PC-9 (cell line): ENCODE results near the gene PSMB5. TPM values are rescaled to one million over a fixed set of nuclear protein-coding genes. Genes with fewer than 3 reads are reported as not detected.

Experiments
- BruUV-seq: library from RNA; stranded (reverse); fragments of 400-500 nt; replicated peaks from 2 replicates; lab custom pipeline; 2021; lab: Mats Ljungman, UMichigan
- CTCF ChIA-PET: fragments of 300-600 bp; sonication (Branson Sonifier 250); formaldehyde crosslinking; loops from one replicate; lab custom pipeline; 2022; ENCODE audit warnings: antibody characterized with exemption; lab: Charles Lee
- POLR2A ChIA-PET: fragments of 300-600 bp; sonication (Branson Sonifier 250); formaldehyde crosslinking; loops from one replicate; lab custom pipeline; 2022; ENCODE audit warnings: antibody characterized with exemption; ENCODE audit not compliant: unreplicated experiment; lab: Charles Lee
- DNase-seq, 2 experiments: peaks; one replicate each; pipeline versions ENCODE4 v3.0.0 to v3.0.0-alpha.2; 2015 to 2022; ENCODE audit warnings: mixed read lengths in 1 of 2
- H2AFZ ChIP-seq: fragments of 200-600 bp; sonication (generic); 2 replicates; pipeline ENCODE4 v1.8.1; 2017; ENCODE audit warnings: antibody characterized with exemption
- H3F3A ChIP-seq: fragments of 200-600 bp; sonication (generic); 2 replicates; pipeline ENCODE4 v1.8.1; 2017; ENCODE audit warnings: antibody characterized with exemption, mild to moderate bottlenecking, low read depth; ENCODE audit not compliant: insufficient read depth
- H3K27ac ChIP-seq: fragments of 200-600 bp; sonication (generic); 2 replicates; pipeline ENCODE4 v1.6.1; 2016; ENCODE audit warnings: mixed run types
- H3K27me3 ChIP-seq: fragments of 200-600 bp; sonication (generic); 2 replicates; pipeline ENCODE4 v1.6.1; 2016; ENCODE audit warnings: low read depth, mixed run types; ENCODE audit not compliant: insufficient read depth
- H3K36me3 ChIP-seq: fragments of 200-600 bp; sonication (generic); 2 replicates; pipeline ENCODE4 v1.6.1; 2016; ENCODE audit warnings: low read depth, mixed run types
- H3K4me1 ChIP-seq: fragments of 200-600 bp; sonication (generic); replicated peaks from 2 replicates; pipeline ENCODE4 v1.6.1; 2016; ENCODE audit warnings: mixed run types; ENCODE audit not compliant: insufficient read depth
- H3K4me2 ChIP-seq: fragments of 200-600 bp; sonication (generic); 2 replicates; pipeline ENCODE4 v1.6.1; 2017; ENCODE audit warnings: mixed run types
- H3K4me3 ChIP-seq: fragments of 200-600 bp; sonication (generic); 2 replicates; pipeline ENCODE4 v1.6.1; 2016; ENCODE audit warnings: mixed run types
- H3K79me2 ChIP-seq: fragments of 200-600 bp; sonication (generic); 2 replicates; pipeline ENCODE4 v1.6.1; 2017; ENCODE audit warnings: low read depth, mixed run types
- H3K9me2 ChIP-seq: fragments of 200-600 bp; sonication (generic); 2 replicates; pipeline ENCODE4 v1.8.1; 2017; ENCODE audit warnings: mild to moderate bottlenecking; ENCODE audit not compliant: insufficient read depth
- H3K9me3 ChIP-seq: fragments of 200-600 bp; sonication (generic); 2 replicates; pipeline ENCODE4 v1.8.1; 2016; ENCODE audit warnings: low read depth; ENCODE audit not compliant: insufficient read depth
- H4K20me1 ChIP-seq: fragments of 200-600 bp; sonication (generic); 2 replicates; pipeline ENCODE4 v1.8.1; 2017; ENCODE audit not compliant: insufficient read depth
- EZH2 ChIP-seq: fragments of 200-600 bp; sonication (generic); IDR thresholded peaks from 2 replicates; pipeline ENCODE4 v1.8.0; 2017; ENCODE audit warnings: antibody characterized with exemption, low read depth
- intact Hi-C: fragments of 100-400 bp; cut with micrococcal nuclease; formaldehyde crosslinking; loops from one replicate; pipeline ENCODE4 v1.10.0; 2022; ENCODE audit not compliant: unreplicated experiment
- total RNA-seq: library from RNA; stranded (reverse); gene quantifications from 2 replicates; pipeline ENCODE4 v1.2.3, GENCODE V29; 2021
- TF ChIP-seq, protein P1 (sequence below): fragments of 200-600 bp; sonication (generic); conservative IDR thresholded peaks from 2 replicates; pipeline ENCODE4 v1.6.1; 2017; ENCODE audit warnings: mixed run types, antibody characterized with exemption, mild to moderate bottlenecking, moderate library complexity

The PSMB5 gene
- total RNA-seq, 1 experiment from 2014 or later, result 122 TPM

DNA sequence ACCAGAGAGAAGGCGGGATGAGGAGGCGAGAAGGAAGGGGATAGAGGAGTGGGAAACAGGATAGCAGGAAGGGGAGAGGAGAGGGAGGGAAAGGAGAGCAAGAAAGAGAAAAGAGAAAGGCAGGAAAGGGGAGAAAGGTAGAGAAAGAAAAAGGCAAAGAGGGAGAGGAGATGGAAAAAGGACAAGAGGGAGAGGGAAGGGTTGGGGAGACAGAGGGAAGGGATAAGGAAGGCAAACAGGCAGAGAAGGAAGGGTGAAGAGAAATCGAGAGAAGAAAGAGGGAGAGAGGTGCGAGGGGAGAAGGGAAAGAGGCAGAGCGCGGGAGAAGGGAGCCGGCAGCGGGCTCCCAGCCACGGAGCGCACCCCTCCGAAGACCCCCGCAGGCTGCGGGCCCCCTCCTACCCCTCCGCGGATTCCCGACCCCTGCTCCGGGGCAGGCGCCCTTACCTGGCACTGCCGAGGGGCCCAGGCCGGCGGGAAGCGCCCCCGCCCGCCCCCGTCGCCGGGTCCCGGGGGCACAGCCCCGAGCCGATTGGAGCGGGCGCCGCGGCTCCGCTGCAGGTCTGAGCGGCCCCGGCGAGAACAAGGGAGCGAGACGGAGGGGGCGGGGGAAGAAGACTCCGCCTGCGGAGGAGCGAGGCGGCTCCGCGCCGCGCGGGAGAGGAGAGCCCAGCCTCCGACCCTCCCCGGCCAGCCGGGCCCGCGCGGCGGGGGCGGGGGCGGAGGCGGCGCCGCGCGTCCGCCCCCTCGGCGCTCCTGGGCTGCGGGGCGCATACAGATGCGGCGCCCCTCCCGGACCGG, 22.5 kb upstream of the PSMB5 start, which contains the start of gene CDH24:
CDH24 (minus strand) TSS at position 565 of the 801 bp plus-strand sequence. CDS start 1,787 bp downstream, outside the sequence.
- Histone ChIP-seq H3K9me3 (no peaks in the 10 kb centered on the region), H3K79me2 (no peaks in the 10 kb centered on the region), H3K4me2 (peak within 1 kb of the TSS; percentile 90), H2AFZ (peak within 1 kb of the TSS; percentile 58), H3K36me3 (0 out of 2 replicates have a peak, but pooled peaks cover 9% of the 10 kb centered on the region), H3F3A (peaks cover 42% of the 10 kb centered on the region), H3K27ac (no peak within 1 kb of the TSS), H4K20me1 (no peaks in the 10 kb centered on the region), H3K27me3 (no peaks in the 10 kb centered on the region), H3K4me1 (peaks cover 17% of the 10 kb centered on the region), H3K9me2 (no peaks in the 10 kb centered on the region), H3K4me3 (peak within 1 kb of the TSS; percentile 64)
- ChIA-PET POLR2A (interaction anchor here (1.0 kb wide), 1 partner anchor 38 kb away, joined by 4 read pairs; the partner anchor contains the start of gene ACIN1), CTCF (interaction anchor here (0.5 to 1.2 kb wide), 8 partner anchors 11 to 1069 kb away, joined by 3 to 6 read pairs (median 4); partner anchors contain the start of genes AJUBA and HAUS4)
- no TSS peak for BruUV-seq
- TF ChIP-seq EZH2, result no peak
- TF ChIP-seq, protein P1, sequence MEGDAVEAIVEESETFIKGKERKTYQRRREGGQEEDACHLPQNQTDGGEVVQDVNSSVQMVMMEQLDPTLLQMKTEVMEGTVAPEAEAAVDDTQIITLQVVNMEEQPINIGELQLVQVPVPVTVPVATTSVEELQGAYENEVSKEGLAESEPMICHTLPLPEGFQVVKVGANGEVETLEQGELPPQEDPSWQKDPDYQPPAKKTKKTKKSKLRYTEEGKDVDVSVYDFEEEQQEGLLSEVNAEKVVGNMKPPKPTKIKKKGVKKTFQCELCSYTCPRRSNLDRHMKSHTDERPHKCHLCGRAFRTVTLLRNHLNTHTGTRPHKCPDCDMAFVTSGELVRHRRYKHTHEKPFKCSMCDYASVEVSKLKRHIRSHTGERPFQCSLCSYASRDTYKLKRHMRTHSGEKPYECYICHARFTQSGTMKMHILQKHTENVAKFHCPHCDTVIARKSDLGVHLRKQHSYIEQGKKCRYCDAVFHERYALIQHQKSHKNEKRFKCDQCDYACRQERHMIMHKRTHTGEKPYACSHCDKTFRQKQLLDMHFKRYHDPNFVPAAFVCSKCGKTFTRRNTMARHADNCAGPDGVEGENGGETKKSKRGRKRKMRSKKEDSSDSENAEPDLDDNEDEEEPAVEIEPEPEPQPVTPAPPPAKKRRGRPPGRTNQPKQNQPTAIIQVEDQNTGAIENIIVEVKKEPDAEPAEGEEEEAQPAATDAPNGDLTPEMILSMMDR, result no peak
- DNase-seq, result peak; percentile 40 to 78
- intact Hi-C loops, result loop anchor here (2.0 to 5.0 kb wide), 3 partner anchors 130 to 1140 kb away; partner anchors contain the start of gene PRMT5

DNA sequence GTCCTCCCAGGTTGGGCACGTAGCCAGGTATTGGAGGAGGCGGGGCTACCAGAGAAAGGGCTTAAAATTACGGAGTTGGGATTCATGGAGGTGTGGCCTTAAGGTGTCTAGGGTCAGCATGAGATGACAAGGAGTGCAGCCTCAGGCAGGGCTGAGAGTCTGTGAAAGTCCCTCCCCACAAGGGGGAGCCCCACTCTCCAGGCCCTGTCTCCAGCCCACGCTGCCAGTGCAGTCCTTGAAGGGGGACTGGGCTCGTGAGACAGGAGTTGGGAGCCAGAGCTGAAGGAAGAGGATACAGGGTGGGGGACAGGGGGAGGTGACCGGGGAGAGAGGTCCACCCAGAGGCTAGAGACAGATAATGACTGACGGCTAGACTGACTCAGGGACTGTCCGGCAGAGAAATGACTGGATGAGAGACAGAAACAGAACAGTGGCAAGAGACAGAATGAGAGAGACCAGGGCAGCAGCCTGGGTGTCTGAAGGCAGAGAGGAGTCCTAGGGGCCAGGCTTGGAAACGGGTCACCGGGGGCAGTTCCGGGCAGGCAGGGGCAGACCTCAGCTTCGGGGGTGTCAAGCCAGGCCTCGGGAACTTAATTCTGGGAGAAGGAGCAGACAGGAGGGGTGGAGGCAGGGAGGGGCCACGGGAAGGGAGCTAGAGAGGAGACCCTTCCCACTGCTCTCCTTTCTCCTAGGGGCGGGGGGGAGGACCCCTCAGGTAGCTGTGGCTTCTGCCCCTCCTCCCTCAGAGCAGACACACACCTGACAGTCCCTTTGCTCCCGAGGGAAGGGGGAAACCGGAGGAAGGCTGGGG, 21.6 kb upstream of the PSMB5 start:
- Histone ChIP-seq H3K79me2 (no peaks in the 10 kb centered on the region), H3K4me1 (peaks cover 8% of the 10 kb centered on the region; the same call in 1 of the 2 replicates), H3K36me3 (0 out of 2 replicates have a peak, but pooled peaks cover 9% of the 10 kb centered on the region), H3K9me2 (no peaks in the 10 kb centered on the region), H3K9me3 (no peaks in the 10 kb centered on the region), H4K20me1 (no peaks in the 10 kb centered on the region), H2AFZ (peak overlapping the region; percentile 31; the same call in 1 of the 2 replicates), H3F3A (peaks cover 37% of the 10 kb centered on the region), H3K4me3 (peak overlapping the region; percentile 64; the same call in 1 of the 2 replicates), H3K4me2 (peak overlapping the region; percentile 90), H3K27ac (no peak overlapping the region), H3K27me3 (no peaks in the 10 kb centered on the region)
- DNase-seq, result peak; percentile 60 to 71
- TF ChIP-seq, protein P1, result peak; percentile 75
- TF ChIP-seq EZH2, result no peak
- intact Hi-C loops, result loop anchor here (2.0 to 5.0 kb wide), 3 partner anchors 129 to 1139 kb away; partner anchors contain the start of gene PRMT5
- CTCF ChIA-PET, result interaction anchor here (0.8 to 1.0 kb wide), 2 partner anchors 13 to 50 kb away, joined by 3 to 4 read pairs; no protein-coding TSS in a partner anchor
- TSS peak; percentile 17 for BruUV-seq
- POLR2A ChIA-PET, result no interaction called here
